ENCODE measurements around the gene SLC35F2. TPM values are rescaled to one million over a fixed set of nuclear protein-coding genes. Genes with fewer than 3 reads are reported as not detected.

SLC35F2 gene
- total and polyA plus RNA-seq, 2 of the 8 experiments (the other 6 are each of a cell fraction or from before 2014, with no cell fraction given), result 15.1 to 29.7 TPM

DNA sequence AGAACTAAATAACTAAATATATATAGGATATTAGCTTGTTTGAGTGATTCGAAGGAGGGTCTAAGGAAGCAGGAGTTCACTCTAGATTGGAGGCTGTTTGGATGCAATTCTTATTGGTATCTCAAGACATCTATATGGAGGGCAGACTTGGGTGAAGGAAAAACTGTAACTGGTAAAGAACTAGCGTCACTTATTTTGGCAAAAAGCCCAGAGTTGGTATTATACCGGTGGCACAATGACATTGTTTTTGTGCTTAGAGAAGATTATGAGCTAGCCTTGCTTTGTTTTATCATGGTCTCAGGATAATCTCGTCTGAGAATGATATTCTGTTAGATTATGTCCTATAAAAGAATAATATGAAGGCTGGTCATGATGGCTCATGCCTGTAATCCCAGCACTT is 6.0 kb upstream of the SLC35F2 start:
- Histone ChIP-seq H3K36me3 (ENCODE audit: control insufficient read depth in 2 of 4, insufficient read depth in 4 of 4, low read length in 3 of 4) (no peaks in the 10 kb centered on the region), H2BK5ac (ENCODE audit: low read depth, low read length) (no peak overlapping the region), H3K9ac (replicated peaks in 1 of 4; ENCODE audit: extremely low read depth in 1 of 4, low read depth in 3 of 4, low read length in 3 of 4) (no peak overlapping the region), H3K14ac (ENCODE audit: insufficient read length) (no peak overlapping the region), H3K4me1 (replicated peaks in 1 of 4; ENCODE audit: control insufficient read depth in 3 of 4, insufficient read depth in 4 of 4, low read length in 3 of 4) (peaks cover 0 to 2% (median 0%) of the 10 kb centered on the region in 4 experiments; a peak in 1 of 7 replicates), H3K4me3 (ENCODE audit: extremely low read depth in 1 of 4, insufficient read depth in 2 of 4, low read depth in 3 of 4, low read length in 4 of 4) (no peak overlapping the region), H4K8ac (ENCODE audit: extremely low read depth, insufficient read depth, low read length) (no peak overlapping the region), H2BK15ac (ENCODE audit: low read length) (no peak overlapping the region), H2BK20ac (ENCODE audit: low read length) (no peak overlapping the region), H2BK12ac (ENCODE audit: low read depth, low read length) (no peak overlapping the region), H3K18ac (ENCODE audit: extremely low read depth, low read length) (no peak overlapping the region), H3K27ac (ENCODE audit: low read depth, low read length) (no peak overlapping the region), H3K9me3 (ENCODE audit: insufficient read depth in 2 of 2, low read depth in 1 of 2, low read length in 1 of 2) (no peaks in the 10 kb centered on the region), H3K4me2 (ENCODE audit: insufficient read depth in 1 of 2, low read depth in 2 of 2, low read length in 2 of 2) (no peak overlapping the region), H4K5ac (ENCODE audit: insufficient read length, low read depth, low read length) (no peak overlapping the region), H3K79me1 (ENCODE audit: low read depth, low read length) (no peaks in the 10 kb centered on the region), H3K4ac (replicated peaks; ENCODE audit: insufficient read length, low read depth, low read length) (no peak overlapping the region), H2AFZ (ENCODE audit: low read length) (0 out of 2 replicates have a peak overlapping the region, but pooled peaks have one; percentile 18), H4K91ac (replicated peaks; ENCODE audit: insufficient read length, low read length) (no peak overlapping the region), H3K79me2 (ENCODE audit: control insufficient read depth in 1 of 2, insufficient read depth in 2 of 2, low read length in 2 of 2) (no peaks in the 10 kb centered on the region), H3K56ac (replicated peaks; ENCODE audit: insufficient read length, low read depth, low read length) (no peak overlapping the region), H3K23me2 (ENCODE audit: low read depth, low read length) (0 out of 2 replicates have a peak, but pooled peaks cover under 1% of the 10 kb centered on the region), H2AK5ac (ENCODE audit: low read depth, low read length) (no peak overlapping the region), H3K27me3 (replicated peaks in 1 of 4; ENCODE audit: control insufficient read depth in 3 of 4, extremely low read depth in 1 of 4, insufficient read depth in 3 of 4, low read length in 3 of 4) (no peaks in the 10 kb centered on the region), H4K20me1 (replicated peaks in 1 of 2; ENCODE audit: control insufficient read depth in 1 of 2, insufficient read depth in 2 of 2, low read length in 2 of 2) (no peaks in the 10 kb centered on the region), H2BK120ac (replicated peaks; ENCODE audit: low read depth, low read length) (no peak overlapping the region), H3K23ac (ENCODE audit: insufficient read length) (no peak overlapping the region)
- 80% methylated on average over 4 of the region's 4 CpGs; no CpG with 5 or more reads in 1 of the 2 experiments for WGBS, 2 experiments (ENCODE audit: extremely low coverage in 1 of 2, insufficient coverage in 1 of 2, insufficient read length in 1 of 2, insufficient replicate concordance in 2 of 2, low coverage in 1 of 2, low lambda C conversion rate in 2 of 2, missing lambda C conversion rate in 1 of 2)
- ChIA-PET POLR2A (ENCODE audit: partially characterized antibody) (no interaction called here), CTCF (ENCODE audit: partially characterized antibody) (interaction anchor here (0.7 kb wide), 1 partner anchor 27 kb away, joined by 5 read pairs; no protein-coding TSS in a partner anchor)
- no peak for TF ChIP-seq GTF2F1 (IDR thresholded peaks at IDR 0.05; ENCODE audit: borderline replicate concordance, low read depth, low read length)
- no peak for TF ChIP-seq TEAD4 (IDR thresholded peaks at IDR 0.05; ENCODE audit: low read depth, low read length)
- no peak for TF ChIP-seq SIRT6 (IDR thresholded peaks at IDR 0.05; ENCODE audit: low read length)
- TF ChIP-seq NRF1 (IDR thresholded peaks at IDR 0.05; ENCODE audit: low read depth, low read length), result no peak
- TF ChIP-seq HDAC6 (IDR thresholded peaks at IDR 0.05; ENCODE audit: low read depth, low read length), result no peak
- TF ChIP-seq SP2 (IDR thresholded peaks at IDR 0.05; ENCODE audit: low read length), result no peak
- TF ChIP-seq ZNF274 (IDR thresholded peaks at IDR 0.05; ENCODE audit: borderline replicate concordance, extremely low read depth, low read length), result no peak
- DNase-seq (ENCODE audit: low read depth in 1 of 2, low spot score in 2 of 2) (no peak), FAIRE-seq (no peak)

Measured in H1 (cell line).